Astrocyte (in vitro differentiated cells and primary cell): Measurements from ENCODE around the gene FNDC3B.

ENCODE experiments used
- CTCF ChIP-seq: IDR thresholded peaks from 2 replicates; pipeline ENCODE4 v1.5.1; 2011; ENCODE audit warnings: low read depth, mild to moderate bottlenecking, inconsistent platforms, low read length, moderate library complexity; ENCODE audit not compliant: insufficient read depth
- EZH2 ChIP-seq: IDR thresholded peaks from 2 replicates; pipeline ENCODE4 v1.6.1; 2012; ENCODE audit warnings: mild to moderate bottlenecking, low read length, inconsistent platforms; ENCODE audit not compliant: insufficient read depth

- TF ChIP-seq CTCF (no peak), EZH2 (no peak)
Observed at GRCh38 chr3:172367205-172368105, 328.1 kb downstream of the FNDC3B start.
